Upper lobe of right lung (tissue), 1 donor: ENCODE data around the gene FEN1. TPM values are rescaled to one million over a fixed set of nuclear protein-coding genes. Genes with fewer than 3 reads are reported as not detected.

Source experiments
- ATAC-seq: fragments of 200-7000 bp; cut with Tn5 transposase; one replicate; pipeline ENCODE4 v1.9.1; 2020; ENCODE audit warnings: mild to moderate bottlenecking, moderate library complexity
- DNase-seq: peaks from one replicate; pipeline ENCODE4 v3.0.0-alpha.2; 2020
- H3K27ac ChIP-seq: fragments of 200-600 bp; one replicate; pipeline ENCODE4 v1.8.0; 2022
- H3K27me3 ChIP-seq: fragments of 200-600 bp; one replicate; pipeline ENCODE4 v1.8.0; 2022; ENCODE audit warnings: mild to moderate bottlenecking
- H3K36me3 ChIP-seq: fragments of 200-600 bp; one replicate; pipeline ENCODE4 v1.8.0; 2022
- H3K4me1 ChIP-seq: fragments of 200-600 bp; one replicate; pipeline ENCODE4 v1.8.0; 2022
- H3K4me3 ChIP-seq: fragments of 200-600 bp; one replicate; pipeline ENCODE4 v1.8.0; 2022; ENCODE audit warnings: mild to moderate bottlenecking
- H3K9me3 ChIP-seq: fragments of 200-600 bp; one replicate; pipeline ENCODE4 v1.8.0; 2022
- CTCF ChIP-seq: fragments of 200-600 bp; IDR thresholded peaks from one replicate; pipeline ENCODE4 v1.8.0; 2022; ENCODE audit warnings: antibody characterized with exemption
- intact Hi-C: fragments of 100-400 bp; cut with DNase I; formaldehyde crosslinking; loops from one replicate; pipeline ENCODE4 v1.11.0; 2022
- total RNA-seq: library from RNA; stranded (reverse); fragmentation: NEBNext Ultra II Directional; extraction: Animal tissue kit (Norgen Biotek cat#: 25700); gene quantifications from one replicate; pipeline ENCODE4 v1.2.1, GENCODE V29; 2021
- donor health status: DM: no; HTN: yes; CAD: no; lungs with severe emphysema.

Gene FEN1
- total RNA-seq, 1 donor from 2014 or later, result 4.9 TPM

GRCh38 chr11:61779666-61780525, 12.8 kb upstream of the FEN1 start:
- no peak for DNase-seq
- Histone ChIP-seq H3K27ac (no peak overlapping the region), H3K4me1 (peaks cover 3% of the 10 kb centered on the region), H3K27me3 (no peaks in the 10 kb centered on the region), H3K9me3 (no peaks in the 10 kb centered on the region), H3K36me3 (peaks cover 6% of the 10 kb centered on the region), H3K4me3 (no peak overlapping the region)
- ATAC-seq, result no peak
- intact Hi-C loops, result loop anchor here (10.0 kb wide), 1 partner anchor 305 kb away; no protein-coding TSS in a partner anchor
- TF ChIP-seq CTCF, result no peak

DNA sequence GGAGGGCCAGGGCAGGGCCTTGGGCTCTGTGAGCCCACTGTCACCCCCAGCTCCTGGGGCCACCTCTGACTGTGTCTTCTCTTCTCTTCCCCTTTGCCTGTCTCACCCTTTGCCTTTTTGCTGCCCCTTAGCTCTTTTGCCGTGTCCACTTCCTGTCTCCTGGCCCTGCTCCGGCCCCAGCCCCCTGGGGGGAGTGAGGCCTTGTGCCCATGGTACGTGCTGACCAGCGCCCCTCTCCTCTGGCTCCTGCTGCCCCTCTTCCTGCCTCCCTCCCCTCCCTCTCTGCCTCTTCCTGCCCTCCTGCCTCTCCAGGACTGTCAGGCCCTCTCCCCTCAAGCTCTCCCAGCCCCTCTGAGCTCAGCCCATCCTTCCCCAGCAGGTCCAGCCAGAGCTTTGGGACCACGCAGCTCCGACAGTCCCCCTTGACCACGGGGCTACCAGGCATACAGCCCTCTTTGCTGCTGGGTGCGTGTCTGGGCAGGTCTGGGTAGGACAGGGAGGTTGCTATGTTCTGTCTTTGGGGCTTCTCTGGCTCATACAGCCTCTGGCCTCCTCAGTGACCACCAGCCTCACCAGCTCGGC, 12.0 kb upstream of the FEN1 start:
- Histone ChIP-seq H3K27me3 (no peaks in the 10 kb centered on the region), H3K9me3 (no peaks in the 10 kb centered on the region), H3K36me3 (peaks cover 12% of the 10 kb centered on the region), H3K4me1 (peaks cover 3% of the 10 kb centered on the region), H3K27ac (no peak overlapping the region), H3K4me3 (no peak overlapping the region)
- peak; percentile 57 for DNase-seq
- ATAC-seq, result no peak
- intact Hi-C loops, result loop anchor here (10.0 kb wide), 1 partner anchor 304 kb away; no protein-coding TSS in a partner anchor
- TF ChIP-seq CTCF, result no peak

DNA sequence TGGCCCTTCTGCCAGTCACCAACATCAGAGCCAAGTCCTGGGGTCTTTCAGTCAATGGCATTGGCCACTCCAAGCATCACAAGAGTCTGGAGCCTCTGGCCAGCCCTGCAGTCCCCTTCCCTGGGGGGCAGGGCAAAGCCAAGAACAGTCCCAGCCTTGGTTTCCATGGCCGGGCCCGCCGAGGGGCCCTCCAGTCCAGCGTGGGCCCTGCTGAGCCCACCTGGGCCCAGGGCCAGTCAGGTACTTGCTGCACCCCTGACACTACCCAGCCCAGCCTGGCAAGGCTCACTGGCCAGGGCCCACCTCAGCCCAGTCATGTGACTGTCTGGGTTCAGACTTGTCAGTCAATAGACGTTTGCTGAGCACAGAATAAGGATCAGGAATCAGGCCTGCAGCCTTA, 11.1 kb upstream of the FEN1 start:
- Histone ChIP-seq H3K27ac (no peak overlapping the region), H3K36me3 (peaks cover 22% of the 10 kb centered on the region), H3K27me3 (no peaks in the 10 kb centered on the region), H3K4me1 (peaks cover 3% of the 10 kb centered on the region), H3K4me3 (no peak overlapping the region), H3K9me3 (no peaks in the 10 kb centered on the region)
- ATAC-seq (no peak), DNase-seq (peak; percentile 44)
- no peak for TF ChIP-seq CTCF
- intact Hi-C loops, result loop anchor here (10.0 kb wide), 1 partner anchor 303 kb away; no protein-coding TSS in a partner anchor

DNA sequence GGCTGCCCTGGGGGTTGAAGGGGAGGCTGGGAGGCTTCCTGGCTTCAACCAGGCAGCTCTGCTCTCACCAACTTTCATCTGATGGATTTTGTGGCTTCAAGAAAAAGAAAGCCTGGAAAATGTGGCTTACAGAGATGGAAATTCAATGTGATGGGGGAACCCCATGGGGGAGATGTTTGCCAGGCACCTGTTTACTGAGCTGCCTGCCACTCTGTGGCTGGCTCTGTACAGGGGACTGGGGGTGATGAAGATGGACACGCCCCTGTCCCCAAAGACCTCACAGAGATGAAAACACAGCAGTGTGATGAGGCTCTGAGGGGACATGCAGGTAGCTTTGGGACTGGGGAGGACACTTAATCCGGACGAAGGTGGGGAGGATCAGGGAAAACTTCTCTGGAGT, 10.4 kb upstream of the FEN1 start:
- Histone ChIP-seq H3K27me3 (no peaks in the 10 kb centered on the region), H3K27ac (no peak overlapping the region), H3K9me3 (no peaks in the 10 kb centered on the region), H3K4me3 (no peak overlapping the region), H3K36me3 (peaks cover 29% of the 10 kb centered on the region), H3K4me1 (peaks cover under 1% of the 10 kb centered on the region)
- ATAC-seq, result no peak
- intact Hi-C loops, result loop anchor here (10.0 kb wide), 1 partner anchor 303 kb away; no protein-coding TSS in a partner anchor
- DNase-seq, result peak; percentile 33
- TF ChIP-seq CTCF, result no peak

- Histone ChIP-seq H3K36me3 (peaks cover 34% of the 10 kb centered on the region), H3K27ac (no peak overlapping the region), H3K4me3 (no peak overlapping the region), H3K27me3 (no peaks in the 10 kb centered on the region), H3K4me1 (no peaks in the 10 kb centered on the region), H3K9me3 (no peaks in the 10 kb centered on the region)
- TF ChIP-seq CTCF, result no peak
- intact Hi-C loops, result loop anchor here (10.0 kb wide), 1 partner anchor 302 kb away; no protein-coding TSS in a partner anchor
- ATAC-seq, result no peak
- DNase-seq, result peak; percentile 55
Observed at GRCh38 chr11:61782841-61783240, 9.9 kb upstream of the FEN1 start.
